Esophagus muscularis mucosa (tissue), 4 donors: ENCODE measurements around the gene SBNO2. TPM values are rescaled to one million over a fixed set of nuclear protein-coding genes. Genes with fewer than 3 reads are reported as not detected.

Experiments
- DNase-seq: peaks from one replicate; pipeline ENCODE4 v3.0.0-alpha.2; 2017; ENCODE audit errors: extremely low spot score
- H3K27ac ChIP-seq, 4 donors: fragments of 200-600 bp; sonication (generic); replicated peaks in 1 of 4; 1 replicate in 3 of 4; 2 replicates in 1 of 4; pipeline ENCODE4 v1.5.1; 2016 to 2019; ENCODE audit warnings: mild to moderate bottlenecking in 1 of 4
- H3K27me3 ChIP-seq, 4 donors: fragments of 200-600 bp; sonication (generic); one replicate each; pipeline versions ENCODE4 v1.5.1 to v1.6.0; 2016 to 2019
- H3K36me3 ChIP-seq, 4 donors: fragments of 200-600 bp; sonication (generic); one replicate each; pipeline ENCODE4 v1.5.1; 2016 to 2019
- H3K4me1 ChIP-seq, 4 donors: fragments of 200-600 bp; sonication (generic); one replicate each; pipeline ENCODE4 v1.5.1; 2016 to 2019
- H3K4me3 ChIP-seq, 4 donors: fragments of 200-600 bp; sonication (generic); 1 replicate in 2 of 4; 2 replicates in 2 of 4; pipeline ENCODE4 v1.5.1; 2016 to 2019; ENCODE audit warnings: mild to moderate bottlenecking in 4 of 4, moderate library complexity in 1 of 4
- H3K9me3 ChIP-seq, 4 donors: fragments of 200-600 bp; sonication (generic); 1 replicate in 3 of 4; 2 replicates in 1 of 4; pipeline ENCODE4 v1.5.1; 2016 to 2019
- EP300 ChIP-seq: sonication (generic); formaldehyde crosslinking; IDR thresholded peaks from one replicate; pipeline ENCODE4 v1.6.1; 2017; ENCODE audit warnings: antibody characterized with exemption
- POLR2A ChIP-seq: fragments of 450-650 bp; IDR thresholded peaks from one replicate; pipeline ENCODE4 v1.6.1; 2017; ENCODE audit warnings: antibody characterized with exemption, moderate library complexity, mild to moderate bottlenecking, low read depth
- POLR2AphosphoS5 ChIP-seq, 2 donors: sonication (generic); formaldehyde crosslinking; IDR thresholded peaks; one replicate each; pipeline ENCODE4 v1.6.1; 2017; ENCODE audit warnings: antibody characterized with exemption in 2 of 2
- WGBS: methylation state at CpG from one replicate; pipeline ENCODE4 v1.1.5; 2018; 5-methylcytosine and 5-hydroxymethylcytosine counted together
- intact Hi-C: fragments of 100-400 bp; cut with DNase I; formaldehyde crosslinking; loops from one replicate; pipeline ENCODE4 v1.15.1; 2023
- total RNA-seq, 4 donors: library from RNA; depleted of rRNA; stranded (reverse); fragments of >200 nt; gene quantifications; one replicate each; pipeline versions ENCODE4 v1.1.0 to v1.2.1, GENCODE V29; 2016
- TF ChIP-seq, protein P1 (sequence below), 3 experiments: fragments of 200-600 bp in 2 of 3; fragments of 450-650 bp in 1 of 3; sonication (generic) in 2 of 3; IDR thresholded peaks; one replicate each; pipeline ENCODE4 v1.5.1; 2017 to 2019; ENCODE audit warnings: antibody characterized with exemption in 3 of 3, mild to moderate bottlenecking in 2 of 3, moderate library complexity in 1 of 3

Gene SBNO2
- total RNA-seq, 4 donors from 2014 or later = 16.2 to 141 (median 30.5) TPM

DNA sequence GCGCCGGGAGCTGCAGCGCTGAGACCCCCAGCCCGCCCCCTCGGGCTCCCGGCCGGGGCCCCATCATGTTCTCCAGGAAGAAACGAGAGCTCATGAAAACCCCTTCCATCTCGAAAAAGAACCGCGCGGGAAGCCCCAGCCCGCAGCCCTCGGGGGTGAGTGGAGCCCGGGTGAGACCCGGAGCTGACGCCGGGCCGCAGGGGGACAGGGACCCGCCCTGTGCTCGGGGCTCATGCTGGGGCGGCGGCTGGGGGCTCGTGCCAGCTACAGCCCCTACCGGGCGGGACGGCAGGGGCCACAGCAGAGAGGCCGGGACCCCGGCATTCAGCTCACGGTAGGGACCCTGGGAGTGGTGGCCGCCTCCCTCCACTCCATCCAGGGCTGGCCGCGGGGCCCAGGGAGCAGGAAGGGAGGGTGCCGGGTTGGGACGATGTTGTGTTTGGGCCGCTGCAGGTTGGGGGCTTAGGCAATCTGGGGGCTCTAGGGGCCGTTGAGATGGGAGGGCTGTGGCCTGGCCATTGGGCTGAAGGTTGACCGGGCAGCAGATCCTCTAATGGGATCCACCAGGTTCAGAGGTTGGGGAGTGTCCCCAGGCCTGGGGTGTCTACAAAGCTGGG, 106.6 kb downstream of the SBNO2 start:
- TF ChIP-seq POLR2AphosphoS5 (IDR thresholded peaks at IDR 0.05) (no peak), POLR2A (no peak), EP300 (no peak)
- TF ChIP-seq, protein P1, sequence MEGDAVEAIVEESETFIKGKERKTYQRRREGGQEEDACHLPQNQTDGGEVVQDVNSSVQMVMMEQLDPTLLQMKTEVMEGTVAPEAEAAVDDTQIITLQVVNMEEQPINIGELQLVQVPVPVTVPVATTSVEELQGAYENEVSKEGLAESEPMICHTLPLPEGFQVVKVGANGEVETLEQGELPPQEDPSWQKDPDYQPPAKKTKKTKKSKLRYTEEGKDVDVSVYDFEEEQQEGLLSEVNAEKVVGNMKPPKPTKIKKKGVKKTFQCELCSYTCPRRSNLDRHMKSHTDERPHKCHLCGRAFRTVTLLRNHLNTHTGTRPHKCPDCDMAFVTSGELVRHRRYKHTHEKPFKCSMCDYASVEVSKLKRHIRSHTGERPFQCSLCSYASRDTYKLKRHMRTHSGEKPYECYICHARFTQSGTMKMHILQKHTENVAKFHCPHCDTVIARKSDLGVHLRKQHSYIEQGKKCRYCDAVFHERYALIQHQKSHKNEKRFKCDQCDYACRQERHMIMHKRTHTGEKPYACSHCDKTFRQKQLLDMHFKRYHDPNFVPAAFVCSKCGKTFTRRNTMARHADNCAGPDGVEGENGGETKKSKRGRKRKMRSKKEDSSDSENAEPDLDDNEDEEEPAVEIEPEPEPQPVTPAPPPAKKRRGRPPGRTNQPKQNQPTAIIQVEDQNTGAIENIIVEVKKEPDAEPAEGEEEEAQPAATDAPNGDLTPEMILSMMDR (IDR thresholded peaks at IDR 0.05) = no peak
- Histone ChIP-seq H3K4me3 (peak overlapping the region; percentile 48 to 60 (median 50)), H3K9me3 (no peaks in the 10 kb centered on the region), H3K27ac (peak overlapping the region in 3 of 4 donors; percentile 28 to 63 (median 57)), H3K36me3 (no peaks in the 10 kb centered on the region), H3K27me3 (peaks cover 15 to 84% (median 51%) of the 10 kb centered on the region in 4 donors), H3K4me1 (peaks cover 22 to 71% (median 58%) of the 10 kb centered on the region in 4 donors)
- intact Hi-C loops = no loop called here
- WGBS = 0% methylated on average over 7 of the region's 38 CpGs
- DNase-seq = no peak

DNA sequence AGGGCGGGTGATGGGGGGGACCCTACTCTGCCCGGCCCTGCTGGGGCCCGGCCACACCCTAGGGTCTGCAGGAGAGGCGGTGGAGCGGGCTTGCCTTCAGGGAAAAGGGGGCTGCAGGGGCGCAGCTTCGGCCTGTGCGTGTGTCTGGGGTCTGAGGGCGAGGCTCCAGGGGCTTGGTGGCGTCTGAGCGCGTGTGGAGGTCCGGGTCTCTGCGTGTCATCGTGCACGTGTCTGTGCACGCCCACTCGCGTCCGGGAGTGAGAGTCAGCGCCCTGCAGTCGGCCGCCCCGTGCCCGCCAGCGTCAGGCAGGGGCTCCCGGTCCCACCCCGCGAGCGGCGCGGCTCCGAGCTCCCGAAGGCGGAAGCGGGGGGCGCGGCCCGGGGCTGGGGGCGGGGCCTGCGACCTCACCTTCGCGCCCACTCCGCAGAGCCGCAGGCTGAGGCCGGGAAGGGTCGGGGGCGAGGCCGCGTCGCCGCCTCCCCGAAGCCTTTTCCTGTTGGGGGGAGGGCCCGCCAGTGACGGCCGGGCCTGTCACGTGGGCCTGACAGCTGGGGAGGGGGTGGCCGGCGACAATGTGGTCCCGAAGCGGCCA, 107.2 kb downstream of the SBNO2 start, which contains the start of gene ARHGAP45:
Gene ARHGAP45 (plus strand): TSS at position 420 of the 593 bp plus-strand sequence. CDS start 239 bp downstream, outside the sequence.
- intact Hi-C loops = no loop called here
- DNase-seq = no peak
- TF ChIP-seq POLR2AphosphoS5 (IDR thresholded peaks at IDR 0.05) (no peak), POLR2A (no peak), EP300 (no peak)
- TF ChIP-seq, protein P1 (IDR thresholded peaks at IDR 0.05) = no peak
- H3K4me3 ChIP-seq = peak within 1 kb of the TSS; percentile 48 to 60 (median 50)
- H3K36me3 ChIP-seq = no peaks in the 10 kb centered on the region
- no peaks in the 10 kb centered on the region for H3K9me3 ChIP-seq
- H3K27me3 ChIP-seq = peaks cover 15 to 78% (median 51%) of the 10 kb centered on the region in 4 donors
- H3K27ac ChIP-seq = peak within 1 kb of the TSS in 3 of 4 donors; percentile 28 to 63 (median 57)
- WGBS = 15% methylated on average over 13 of the region's 61 CpGs
- peaks cover 22 to 69% (median 58%) of the 10 kb centered on the region in 4 donors for H3K4me1 ChIP-seq

DNA sequence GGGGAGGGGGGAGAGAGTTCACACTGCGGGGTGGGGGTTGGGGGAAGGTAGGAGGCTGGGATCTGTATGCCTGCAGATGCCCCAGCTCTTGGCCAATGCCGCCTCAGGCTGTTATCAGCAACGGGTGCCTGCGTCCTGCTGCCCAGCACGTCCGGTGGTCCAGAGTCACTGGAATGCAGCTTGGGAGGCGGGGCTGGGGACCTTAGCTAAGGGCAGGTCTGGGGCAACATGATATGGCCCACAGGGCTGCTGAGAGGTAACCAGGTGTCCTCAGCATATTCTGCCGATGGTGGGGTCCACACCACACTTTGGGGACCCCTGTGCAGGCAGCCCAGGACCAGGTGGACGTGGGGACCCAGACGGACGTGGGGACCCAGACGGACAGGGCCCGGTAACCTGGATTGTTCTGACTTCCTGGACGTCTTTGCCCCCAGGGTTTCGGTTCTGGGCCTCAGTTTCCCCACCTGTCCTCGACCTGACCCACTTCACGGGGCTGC, 107.8 kb downstream of the SBNO2 start:
- no peak for DNase-seq
- Histone ChIP-seq H3K36me3 (no peaks in the 10 kb centered on the region), H3K27me3 (peaks cover 15 to 72% (median 49%) of the 10 kb centered on the region in 4 donors), H3K4me3 (peak overlapping the region; percentile 48 to 60 (median 50)), H3K27ac (no peak overlapping the region), H3K9me3 (no peaks in the 10 kb centered on the region), H3K4me1 (peaks cover 22 to 64% (median 52%) of the 10 kb centered on the region in 4 donors)
- 40% methylated on average over 10 of the region's 17 CpGs for WGBS
- TF ChIP-seq, protein P1 (IDR thresholded peaks at IDR 0.05) = no peak
- TF ChIP-seq POLR2A (no peak), POLR2AphosphoS5 (IDR thresholded peaks at IDR 0.05) (no peak), EP300 (no peak)
- intact Hi-C loops = no loop called here

DNA sequence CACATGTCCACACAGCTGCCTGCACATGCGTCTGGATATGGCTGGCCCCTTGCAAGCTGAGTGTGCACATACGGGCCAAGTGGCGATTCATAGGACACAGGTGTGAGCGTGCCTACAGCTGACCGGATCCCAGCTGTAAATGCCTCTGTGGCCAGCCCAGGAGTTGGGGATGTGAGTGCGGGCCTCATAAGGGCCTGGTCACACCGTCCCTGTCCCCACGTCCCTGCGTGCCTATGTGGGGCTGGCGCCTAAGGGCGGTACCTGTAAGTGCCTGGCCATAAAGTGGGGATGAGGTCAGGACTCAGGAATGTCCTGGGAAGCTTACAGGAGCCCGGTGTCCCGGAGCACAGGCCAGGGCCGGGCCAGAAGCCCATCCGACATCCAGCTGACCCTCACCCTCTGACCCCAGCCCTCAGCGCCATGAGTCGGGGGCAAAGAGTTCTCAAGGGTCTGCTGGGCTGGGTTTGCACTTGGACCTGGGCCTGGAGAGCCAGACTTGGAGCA, 108.4 kb downstream of the SBNO2 start:
- 53% methylated on average over 6 of the region's 17 CpGs for WGBS
- H3K27ac ChIP-seq = no peak overlapping the region
- intact Hi-C loops = no loop called here
- H3K9me3 ChIP-seq = no peaks in the 10 kb centered on the region
- no peak for DNase-seq
- H3K4me3 ChIP-seq = no peak overlapping the region
- no peaks in the 10 kb centered on the region for H3K36me3 ChIP-seq
- H3K4me1 ChIP-seq = peaks cover 22 to 57% (median 46%) of the 10 kb centered on the region in 4 donors
- peaks cover 11 to 66% (median 44%) of the 10 kb centered on the region in 4 donors for H3K27me3 ChIP-seq
- TF ChIP-seq, protein P1 (IDR thresholded peaks at IDR 0.05) = no peak
- no peak for TF ChIP-seq POLR2A
- TF ChIP-seq POLR2AphosphoS5 (IDR thresholded peaks at IDR 0.05) = no peak
- no peak for TF ChIP-seq EP300
